GM19455 (cell line): ENCODE results near the gene PIM3.
"Not testable (repeated sequence)": the region's sequence is repeated elsewhere in the genome, so short reads cannot be mapped to it uniquely, and the experiment has no call there.

Source experiments
- ATAC-seq: cut with Tn5 transposase; IDR thresholded peaks from one replicate; pipeline ENCODE4 v1.9.1; 2021; ENCODE audit not compliant: unreplicated experiment

PIM3 gene

GRCh38 chr22:49942565-49943404 lies 17.8 kb upstream of the PIM3 start:
- no peak for ATAC-seq

- ATAC-seq, result no peak
These were observed 17.2 kb upstream of the PIM3 start for GRCh38 chr22:49943405-49943765.

GRCh38 chr22:49943771-49944398 lies 16.7 kb upstream of the PIM3 start:
- no peak for ATAC-seq

- no peak for ATAC-seq
These were observed 16.1 kb upstream of the PIM3 start for GRCh38 chr22:49944399-49944891.

GRCh38 chr22:49945042-49945794 lies 15.4 kb upstream of the PIM3 start:
- ATAC-seq, result not testable (repeated sequence)

GRCh38 chr22:49946612-49947295 lies 13.8 kb upstream of the PIM3 start:
- no peak for ATAC-seq

- no peak for ATAC-seq
These were observed 13.3 kb upstream of the PIM3 start for GRCh38 chr22:49947296-49947622.

- no peak for ATAC-seq
These were observed 12.2 kb upstream of the PIM3 start for GRCh38 chr22:49948116-49948957.

GRCh38 chr22:49948958-49949913 lies 11.3 kb upstream of the PIM3 start:
- ATAC-seq, result no peak

- no peak for ATAC-seq
These were observed 10.7 kb upstream of the PIM3 start for GRCh38 chr22:49949914-49950292.

GRCh38 chr22:49950396-49950994 lies 10.1 kb upstream of the PIM3 start:
- ATAC-seq, result no peak

- ATAC-seq, result no peak
These were observed 9.4 kb upstream of the PIM3 start for GRCh38 chr22:49951000-49951677.

GRCh38 chr22:49951678-49951985 lies 8.9 kb upstream of the PIM3 start:
- no peak for ATAC-seq

- ATAC-seq, result no peak
These were observed 8.3 kb upstream of the PIM3 start for GRCh38 chr22:49951986-49952896.

GRCh38 chr22:49953027-49953679 lies 7.4 kb upstream of the PIM3 start:
- no peak for ATAC-seq

GRCh38 chr22:49953680-49954344 lies 6.8 kb upstream of the PIM3 start:
- ATAC-seq, result no peak
